ENCODE measurements around the gene IWS1. TPM values are rescaled to one million over a fixed set of nuclear protein-coding genes. Genes with fewer than 3 reads are reported as not detected.
A peak's percentile ranks its signal among the peaks of the same experiment; 100 is the strongest.

The IWS1 gene
- total RNA-seq, 1 donor from 2014 or later: 39.3 TPM

DNA sequence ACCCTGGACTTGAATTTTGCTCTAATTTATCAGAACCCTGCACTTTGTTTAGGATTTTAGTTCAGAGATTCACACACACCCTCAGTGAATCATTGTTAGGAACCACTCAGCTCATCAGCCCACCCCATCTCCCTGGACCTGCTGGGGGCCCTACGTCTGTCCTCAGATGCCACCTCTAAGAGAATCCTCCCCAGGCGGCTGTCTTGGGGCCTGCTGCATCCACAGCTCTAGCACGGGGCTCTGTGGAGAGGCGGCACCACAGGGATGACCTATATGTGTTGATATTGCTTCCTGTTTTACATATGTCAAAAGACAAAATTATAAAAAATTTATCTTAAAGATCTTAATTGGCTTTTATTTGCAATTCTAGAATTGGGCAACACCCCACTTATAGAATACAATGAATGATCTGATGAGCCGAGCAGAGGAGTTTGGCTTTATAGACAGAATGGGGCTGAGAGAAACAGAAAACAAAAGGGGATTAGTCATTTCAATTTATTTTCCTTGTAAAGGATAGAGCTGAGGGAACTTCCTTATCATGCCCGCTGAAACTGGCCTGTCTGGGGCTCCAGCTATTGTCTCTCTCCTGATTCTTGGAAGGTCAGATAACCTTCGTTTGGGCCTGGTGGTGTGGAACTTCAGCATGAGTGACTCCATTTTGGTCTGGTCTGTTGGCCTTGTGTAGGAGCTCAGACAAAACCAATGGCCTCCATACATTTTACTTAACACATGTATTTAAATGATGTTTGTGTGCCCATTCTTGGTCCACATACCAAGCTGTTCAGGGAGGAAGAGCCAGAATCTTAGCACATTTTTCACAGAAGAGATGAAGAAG lies 10.6 kb upstream of the IWS1 start:
- Histone ChIP-seq H3K36me3 (no peaks in the 10 kb centered on the region), H3K27me3 (no peaks in the 10 kb centered on the region), H3K4me3 (no peak overlapping the region), H3K9me3 (no peaks in the 10 kb centered on the region), H3K27ac (no peak overlapping the region), H3K4me1 (no peaks in the 10 kb centered on the region)
- TF ChIP-seq, protein P1, sequence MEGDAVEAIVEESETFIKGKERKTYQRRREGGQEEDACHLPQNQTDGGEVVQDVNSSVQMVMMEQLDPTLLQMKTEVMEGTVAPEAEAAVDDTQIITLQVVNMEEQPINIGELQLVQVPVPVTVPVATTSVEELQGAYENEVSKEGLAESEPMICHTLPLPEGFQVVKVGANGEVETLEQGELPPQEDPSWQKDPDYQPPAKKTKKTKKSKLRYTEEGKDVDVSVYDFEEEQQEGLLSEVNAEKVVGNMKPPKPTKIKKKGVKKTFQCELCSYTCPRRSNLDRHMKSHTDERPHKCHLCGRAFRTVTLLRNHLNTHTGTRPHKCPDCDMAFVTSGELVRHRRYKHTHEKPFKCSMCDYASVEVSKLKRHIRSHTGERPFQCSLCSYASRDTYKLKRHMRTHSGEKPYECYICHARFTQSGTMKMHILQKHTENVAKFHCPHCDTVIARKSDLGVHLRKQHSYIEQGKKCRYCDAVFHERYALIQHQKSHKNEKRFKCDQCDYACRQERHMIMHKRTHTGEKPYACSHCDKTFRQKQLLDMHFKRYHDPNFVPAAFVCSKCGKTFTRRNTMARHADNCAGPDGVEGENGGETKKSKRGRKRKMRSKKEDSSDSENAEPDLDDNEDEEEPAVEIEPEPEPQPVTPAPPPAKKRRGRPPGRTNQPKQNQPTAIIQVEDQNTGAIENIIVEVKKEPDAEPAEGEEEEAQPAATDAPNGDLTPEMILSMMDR (IDR thresholded peaks at IDR 0.05): no peak
- ATAC-seq (no peak), DNase-seq (no peak)
- intact Hi-C loops (cut with DNase I): no loop called here

DNA sequence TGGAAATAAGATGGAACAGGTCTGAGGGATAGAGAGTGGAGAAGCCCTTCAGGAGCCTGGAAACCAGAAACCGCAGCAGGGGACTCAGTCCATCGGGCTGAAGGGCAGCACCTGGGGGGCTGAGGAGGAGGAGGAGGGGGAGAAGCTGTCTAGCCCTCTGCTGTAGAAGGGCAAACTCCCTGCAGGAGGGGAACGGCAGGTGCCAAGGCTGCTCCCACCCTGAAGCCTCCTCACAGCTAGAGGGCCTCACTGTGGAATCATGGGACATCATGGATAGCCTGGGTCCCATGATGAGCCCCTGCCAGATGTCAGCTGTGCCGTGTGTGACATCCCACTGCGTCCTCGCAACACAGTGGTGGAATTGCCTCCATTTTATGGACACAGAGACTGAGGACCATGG lies 9.6 kb upstream of the IWS1 start:
- no peaks in the 10 kb centered on the region for H3K4me1 ChIP-seq
- intact Hi-C loops (cut with DNase I): no loop called here
- H3K4me3 ChIP-seq: no peak overlapping the region
- no peak overlapping the region for H3K27ac ChIP-seq
- H3K36me3 ChIP-seq: no peaks in the 10 kb centered on the region
- ATAC-seq (peak; percentile 10), DNase-seq (no peak)
- no peaks in the 10 kb centered on the region for H3K27me3 ChIP-seq
- TF ChIP-seq, protein P1 (IDR thresholded peaks at IDR 0.05): no peak
- no peaks in the 10 kb centered on the region for H3K9me3 ChIP-seq

DNA sequence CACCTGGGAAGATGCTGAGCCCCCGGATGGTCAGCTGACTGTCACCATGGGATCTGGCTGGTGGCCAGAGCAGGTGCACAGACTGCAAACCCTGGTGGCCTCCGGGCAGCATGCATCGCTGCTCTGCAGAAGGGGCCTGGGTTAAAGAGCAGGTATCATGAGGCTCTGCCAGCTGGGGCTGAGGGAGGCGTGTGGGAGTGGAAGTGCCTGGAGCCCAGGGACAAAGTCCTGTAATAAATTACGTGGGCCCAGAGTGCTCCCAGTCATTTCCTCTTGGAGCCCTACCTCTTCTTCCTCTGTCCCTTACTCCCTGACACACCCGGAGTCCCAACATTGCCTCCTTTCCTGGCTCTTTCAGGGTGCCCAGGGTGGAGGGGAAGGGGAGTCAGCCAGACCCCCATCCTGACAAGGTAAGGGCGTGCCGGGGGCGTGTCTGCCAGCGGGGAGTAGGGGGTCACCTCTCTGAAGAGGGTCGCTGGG lies 9.2 kb upstream of the IWS1 start, which contains the start of gene MYO7B:
TSS of gene MYO7B (plus strand) at position 262 of the 480 bp plus-strand sequence. CDS start 24,040 bp downstream, outside the sequence.
- Histone ChIP-seq H3K27ac (no peak within 1 kb of the TSS), H3K9me3 (no peaks in the 10 kb centered on the region), H3K4me1 (no peaks in the 10 kb centered on the region), H3K27me3 (no peaks in the 10 kb centered on the region), H3K4me3 (no peak within 1 kb of the TSS), H3K36me3 (no peaks in the 10 kb centered on the region)
- intact Hi-C loops (cut with DNase I): no loop called here
- DNase-seq (no peak), ATAC-seq (peak; percentile 13)
- TF ChIP-seq, protein P1 (IDR thresholded peaks at IDR 0.05): no peak

DNA sequence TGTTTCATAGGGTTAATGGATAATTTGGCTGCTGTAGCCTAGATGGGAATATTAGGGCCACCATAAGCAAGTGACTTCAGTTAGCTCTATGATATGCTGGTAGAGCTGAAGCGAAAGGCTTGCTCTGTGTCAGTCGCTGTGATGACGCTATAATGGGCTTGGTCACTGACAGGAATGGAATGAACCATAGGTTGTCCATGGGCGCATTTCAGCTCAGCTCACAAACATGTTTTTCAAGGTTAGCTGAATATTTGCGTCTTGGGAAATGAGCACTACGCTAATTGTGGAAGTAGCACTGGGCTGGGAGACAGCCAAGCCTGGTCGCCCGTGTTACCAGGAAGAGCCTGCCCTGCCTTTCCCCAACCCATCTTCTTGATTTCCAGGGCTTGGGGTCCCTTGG lies 6.0 kb upstream of the IWS1 start:
- intact Hi-C loops (cut with DNase I): no loop called here
- Histone ChIP-seq H3K4me3 (no peak overlapping the region), H3K9me3 (no peaks in the 10 kb centered on the region), H3K27me3 (no peaks in the 10 kb centered on the region), H3K36me3 (no peaks in the 10 kb centered on the region), H3K4me1 (no peaks in the 10 kb centered on the region), H3K27ac (no peak overlapping the region)
- TF ChIP-seq, protein P1 (IDR thresholded peaks at IDR 0.05): no peak
- DNase-seq (no peak), ATAC-seq (no peak)

DNA sequence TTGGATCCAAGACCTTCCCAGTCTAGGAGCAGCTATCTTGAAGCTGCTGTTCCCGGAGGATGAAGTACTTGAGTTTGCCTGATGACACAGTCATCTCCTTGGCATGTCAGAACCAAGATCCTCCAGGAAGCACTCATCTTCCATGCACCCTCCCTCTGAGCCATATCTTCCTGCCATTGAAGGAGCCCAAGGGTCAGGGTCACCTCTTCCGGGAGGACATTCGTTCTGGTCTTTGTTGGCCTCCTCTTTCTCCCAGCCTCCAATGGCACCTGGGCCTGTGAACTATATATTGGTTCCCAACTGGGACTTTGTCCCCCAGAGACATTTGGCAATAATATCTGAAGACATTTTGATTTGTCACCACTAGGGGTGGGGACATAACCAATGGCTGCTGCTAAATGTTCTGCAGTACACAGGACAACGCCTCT lies 4.9 kb upstream of the IWS1 start:
- H3K4me3 ChIP-seq: no peak overlapping the region
- intact Hi-C loops (cut with DNase I): no loop called here
- no peaks in the 10 kb centered on the region for H3K27me3 ChIP-seq
- no peak overlapping the region for H3K27ac ChIP-seq
- TF ChIP-seq, protein P1 (IDR thresholded peaks at IDR 0.05): no peak
- H3K9me3 ChIP-seq: no peaks in the 10 kb centered on the region
- no peak for ATAC-seq
- no peaks in the 10 kb centered on the region for H3K36me3 ChIP-seq
- no peak for DNase-seq
- H3K4me1 ChIP-seq: no peaks in the 10 kb centered on the region

Measured in upper lobe of right lung (tissue), 1 donor.